Testis (tissue), 2 donors: ENCODE results near the gene KIF1A.

Experiments used
- POLR2A ChIP-seq: fragments of 450-650 bp; IDR thresholded peaks from one replicate; pipeline ENCODE4 v1.6.1; 2017; ENCODE audit warnings: antibody characterized with exemption, mild to moderate bottlenecking, moderate library complexity
- TF ChIP-seq, protein P1 (sequence below), 3 experiments: fragments of 450-650 bp in 2 of 3; fragments of 200-600 bp in 1 of 3; sonication (generic) in 1 of 3; IDR thresholded peaks; one replicate each; pipeline ENCODE4 v1.5.1; 2016 to 2019; ENCODE audit warnings: antibody characterized with exemption in 3 of 3, mild to moderate bottlenecking in 2 of 3, moderate library complexity in 1 of 3

DNA sequence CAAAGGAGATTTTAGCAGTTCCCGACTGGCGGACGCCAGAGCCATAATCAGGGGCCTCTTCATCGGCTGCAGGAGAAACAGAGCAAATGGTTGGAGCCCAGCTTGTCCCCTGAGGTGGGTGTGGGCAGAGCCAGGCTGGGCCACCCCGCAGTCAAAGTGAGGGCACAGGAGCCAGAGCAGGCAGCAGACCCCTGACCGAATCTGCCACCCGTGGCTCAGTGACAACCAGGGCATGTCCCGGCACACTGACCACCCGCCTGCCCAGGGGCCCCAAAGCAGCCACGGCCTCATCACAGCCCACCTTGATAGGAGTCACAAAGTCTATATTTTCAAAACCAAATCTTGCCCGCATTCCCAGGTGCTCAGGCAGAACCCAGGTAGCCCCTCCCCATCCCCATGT lies 72.8 kb downstream of the KIF1A start:
- TF ChIP-seq, protein P1, sequence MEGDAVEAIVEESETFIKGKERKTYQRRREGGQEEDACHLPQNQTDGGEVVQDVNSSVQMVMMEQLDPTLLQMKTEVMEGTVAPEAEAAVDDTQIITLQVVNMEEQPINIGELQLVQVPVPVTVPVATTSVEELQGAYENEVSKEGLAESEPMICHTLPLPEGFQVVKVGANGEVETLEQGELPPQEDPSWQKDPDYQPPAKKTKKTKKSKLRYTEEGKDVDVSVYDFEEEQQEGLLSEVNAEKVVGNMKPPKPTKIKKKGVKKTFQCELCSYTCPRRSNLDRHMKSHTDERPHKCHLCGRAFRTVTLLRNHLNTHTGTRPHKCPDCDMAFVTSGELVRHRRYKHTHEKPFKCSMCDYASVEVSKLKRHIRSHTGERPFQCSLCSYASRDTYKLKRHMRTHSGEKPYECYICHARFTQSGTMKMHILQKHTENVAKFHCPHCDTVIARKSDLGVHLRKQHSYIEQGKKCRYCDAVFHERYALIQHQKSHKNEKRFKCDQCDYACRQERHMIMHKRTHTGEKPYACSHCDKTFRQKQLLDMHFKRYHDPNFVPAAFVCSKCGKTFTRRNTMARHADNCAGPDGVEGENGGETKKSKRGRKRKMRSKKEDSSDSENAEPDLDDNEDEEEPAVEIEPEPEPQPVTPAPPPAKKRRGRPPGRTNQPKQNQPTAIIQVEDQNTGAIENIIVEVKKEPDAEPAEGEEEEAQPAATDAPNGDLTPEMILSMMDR (IDR thresholded peaks at IDR 0.05): no peak
- no peak for TF ChIP-seq POLR2A
